ENCODE results near the gene NOXA1.

NOXA1 gene

GRCh38 chr9:137417161-137418021 lies 5.8 kb upstream of the NOXA1 start:
- DNase-seq (ENCODE audit: insufficient read length) (no peak), FAIRE-seq (no peak)
- TF ChIP-seq POLR2AphosphoS5 (IDR thresholded peaks at IDR 0.05; ENCODE audit: low read depth, low read length), result no peak
- no peak for TF ChIP-seq TAF1 (IDR thresholded peaks at IDR 0.05; ENCODE audit: borderline replicate concordance, low read depth, low read length)
- 0 out of 2 replicates have a peak, but pooled peaks have one; percentile 34 for TF ChIP-seq POLR2A (IDR thresholded peaks at IDR 0.05; ENCODE audit: low read depth, low read length)

- TF ChIP-seq POLR2AphosphoS5 (IDR thresholded peaks at IDR 0.05; ENCODE audit: low read depth, low read length) (no peak), TAF1 (IDR thresholded peaks at IDR 0.05; ENCODE audit: borderline replicate concordance, low read depth, low read length) (no peak)
- FAIRE-seq, result peak; percentile 44
- no peak for DNase-seq (ENCODE audit: insufficient read length)
These were observed 1.2 kb upstream of the NOXA1 start for GRCh38 chr9:137421838-137422603.

GRCh38 chr9:137423514-137424291 lies 510 bp downstream of the NOXA1 start:
- TF ChIP-seq TAF1 (IDR thresholded peaks at IDR 0.05; ENCODE audit: borderline replicate concordance, low read depth, low read length), result no peak
- no peak for TF ChIP-seq POLR2AphosphoS5 (IDR thresholded peaks at IDR 0.05; ENCODE audit: low read depth, low read length)
- no peak for TF ChIP-seq POLR2A (IDR thresholded peaks at IDR 0.05; ENCODE audit: low read depth, low read length)
- DNase-seq (ENCODE audit: insufficient read length) (peak; percentile 16), FAIRE-seq (no peak)

GRCh38 chr9:137426018-137426681 lies 3.0 kb downstream of the NOXA1 start:
- FAIRE-seq (no peak), DNase-seq (ENCODE audit: insufficient read length) (no peak)
- TF ChIP-seq POLR2AphosphoS5 (IDR thresholded peaks at IDR 0.05; ENCODE audit: low read depth, low read length) (no peak), TAF1 (IDR thresholded peaks at IDR 0.05; ENCODE audit: borderline replicate concordance, low read depth, low read length) (no peak), POLR2A (IDR thresholded peaks at IDR 0.05; ENCODE audit: low read depth, low read length) (no peak)

- TF ChIP-seq TAF1 (IDR thresholded peaks at IDR 0.05; ENCODE audit: borderline replicate concordance, low read depth, low read length) (no peak), POLR2AphosphoS5 (IDR thresholded peaks at IDR 0.05; ENCODE audit: low read depth, low read length) (no peak), POLR2A (IDR thresholded peaks at IDR 0.05; ENCODE audit: low read depth, low read length) (no peak)
- no peak for DNase-seq (ENCODE audit: insufficient read length)
- FAIRE-seq, result no peak
These were observed 4.5 kb downstream of the NOXA1 start for GRCh38 chr9:137427454-137428310.

- FAIRE-seq, result no peak
- TF ChIP-seq POLR2A (IDR thresholded peaks at IDR 0.05; ENCODE audit: low read depth, low read length), result no peak
- no peak for DNase-seq (ENCODE audit: insufficient read length)
These were observed 5.1 kb downstream of the NOXA1 start for GRCh38 chr9:137428311-137428630.

GRCh38 chr9:137428841-137429545 lies 5.8 kb downstream of the NOXA1 start:
- FAIRE-seq (no peak), DNase-seq (ENCODE audit: insufficient read length) (no peak)
- TF ChIP-seq POLR2A (IDR thresholded peaks at IDR 0.05; ENCODE audit: low read depth, low read length), result no peak
- no peak for TF ChIP-seq TAF1 (IDR thresholded peaks at IDR 0.05; ENCODE audit: borderline replicate concordance, low read depth, low read length)
- no peak for TF ChIP-seq POLR2AphosphoS5 (IDR thresholded peaks at IDR 0.05; ENCODE audit: low read depth, low read length)

GRCh38 chr9:137429546-137429890 lies 6.3 kb downstream of the NOXA1 start:
- TF ChIP-seq TAF1 (IDR thresholded peaks at IDR 0.05; ENCODE audit: borderline replicate concordance, low read depth, low read length), result no peak
- no peak for TF ChIP-seq POLR2A (IDR thresholded peaks at IDR 0.05; ENCODE audit: low read depth, low read length)
- TF ChIP-seq POLR2AphosphoS5 (IDR thresholded peaks at IDR 0.05; ENCODE audit: low read depth, low read length), result no peak
- DNase-seq (ENCODE audit: insufficient read length) (no peak), FAIRE-seq (no peak)

GRCh38 chr9:137429974-137430722 lies 7.0 kb downstream of the NOXA1 start:
- TF ChIP-seq POLR2A (IDR thresholded peaks at IDR 0.05; ENCODE audit: low read depth, low read length), result no peak
- no peak for TF ChIP-seq TAF1 (IDR thresholded peaks at IDR 0.05; ENCODE audit: borderline replicate concordance, low read depth, low read length)
- no peak for TF ChIP-seq POLR2AphosphoS5 (IDR thresholded peaks at IDR 0.05; ENCODE audit: low read depth, low read length)
- DNase-seq (ENCODE audit: insufficient read length), result peak; percentile 74
- peak; percentile 56 for FAIRE-seq

Measured in GM12892 (cell line).